CD4-positive, alpha-beta memory T cell (primary cell): Measurements from ENCODE around the gene ZDHHC8. TPM values are rescaled to one million over a fixed set of nuclear protein-coding genes. Genes with fewer than 3 reads are reported as not detected.
A peak's percentile ranks its signal among the peaks of the same experiment; 100 is the strongest.

Experiments
- CTCF ChIA-PET: fragments of 350-600 bp; sonication (Branson Sonifier 250); formaldehyde crosslinking; loops from one replicate; lab custom pipeline; 2021; ENCODE audit warnings: inconsistent platforms; ENCODE audit not compliant: partially characterized antibody; lab: Charles Lee
- POLR2A ChIA-PET: fragments of 350-600 bp; sonication (Branson Sonifier 250); formaldehyde crosslinking; loops from one replicate; lab custom pipeline; 2021; ENCODE audit not compliant: partially characterized antibody; lab: Charles Lee
- DNase-seq, 5 donors: peaks; one replicate each; pipeline versions ENCODE4 v3.0.0 to v3.0.0-alpha.2; 2020 to 2022; ENCODE audit warnings: mixed read lengths in 1 of 5
- H3K27ac ChIP-seq: one replicate; pipeline ENCODE4 v1.7.0; 2013; ENCODE audit warnings: low read depth, low read length
- H3K27me3 ChIP-seq: 2 replicates; pipeline ENCODE4 v1.7.0; 2013; ENCODE audit warnings: mild to moderate bottlenecking, low read length, moderate library complexity; ENCODE audit not compliant: insufficient read depth
- H3K36me3 ChIP-seq: 2 replicates; pipeline ENCODE4 v1.7.0; 2013; ENCODE audit warnings: mild to moderate bottlenecking, low read length, moderate library complexity; ENCODE audit not compliant: insufficient read depth
- H3K4me1 ChIP-seq: 2 replicates; pipeline ENCODE4 v1.7.0; 2013; ENCODE audit warnings: mild to moderate bottlenecking, low read length, moderate library complexity; ENCODE audit not compliant: insufficient read depth
- H3K4me3 ChIP-seq, 2 donors: one replicate each; pipeline ENCODE4 v1.7.0; 2013; ENCODE audit warnings: low read length in 2 of 2, mild to moderate bottlenecking in 1 of 2
- H3K9me3 ChIP-seq, 2 donors: one replicate each; pipeline ENCODE4 v1.7.0; 2013; ENCODE audit warnings: low read length in 2 of 2, control low read depth in 1 of 2; ENCODE audit not compliant: control insufficient read depth in 1 of 2
- H3K27ac Mint-ChIP-seq, 7 donors: one replicate each; pipeline ENCODE4 v1.8.0; 2020 to 2021; ENCODE audit warnings: mixed read lengths in 7 of 7, mild to moderate bottlenecking in 6 of 7, inconsistent platforms in 3 of 7, moderate library complexity in 3 of 7
- H3K27me3 Mint-ChIP-seq, 2 donors: one replicate each; pipeline ENCODE4 v1.8.0; 2020 to 2021; ENCODE audit warnings: mixed read lengths in 2 of 2
- H3K36me3 Mint-ChIP-seq, 2 donors: one replicate each; pipeline ENCODE4 v1.8.0; 2020 to 2021; ENCODE audit warnings: mixed read lengths in 2 of 2, inconsistent platforms in 1 of 2, mild to moderate bottlenecking in 1 of 2
- H3K4me1 Mint-ChIP-seq, 4 donors: one replicate each; pipeline ENCODE4 v1.8.0; 2020 to 2021; ENCODE audit warnings: mixed read lengths in 4 of 4, mild to moderate bottlenecking in 1 of 4
- H3K4me3 Mint-ChIP-seq, 8 donors: one replicate each; pipeline ENCODE4 v1.8.0; 2020 to 2021; ENCODE audit warnings: mixed read lengths in 8 of 8, mild to moderate bottlenecking in 7 of 8, moderate library complexity in 6 of 8, inconsistent platforms in 3 of 8
- H3K9me3 Mint-ChIP-seq, 8 donors: one replicate each; pipeline ENCODE4 v1.8.0; 2020 to 2021; ENCODE audit warnings: mixed read lengths in 8 of 8, mild to moderate bottlenecking in 5 of 8, inconsistent platforms in 3 of 8, moderate library complexity in 1 of 8
- intact Hi-C: fragments of 100-400 bp; cut with micrococcal nuclease; formaldehyde crosslinking; loops from one replicate; pipeline ENCODE4 v1.15.1; 2023
- polyA plus RNA-seq, 2 donors: library from polyadenylated mRNA; unstranded; fragments of 300-500 nt; fragmentation: Illumina TruSeq; gene quantifications; one replicate each; pipeline ENCODE4 v1.2.3, GENCODE V29; 2021
- total RNA-seq, 2 experiments: library from RNA; stranded (reverse); gene quantifications; one replicate each; pipeline ENCODE4 v1.2.3, GENCODE V29; 2021

ZDHHC8 gene
- total and polyA plus RNA-seq, 4 experiments from 2014 or later: 1.0 to 81.7 (median 43.5) TPM

GRCh38 chr22:20141186-20142077 is 9.8 kb downstream of the ZDHHC8 start:
- no peak for DNase-seq
- Histone ChIP-seq H3K36me3 (no peaks in the 10 kb centered on the region), H3K4me3 (no peak overlapping the region), H3K27ac (no peak overlapping the region), H3K4me1 (peaks cover 10% of the 10 kb centered on the region), H3K9me3 (no peaks in the 10 kb centered on the region), H3K27me3 (no peaks in the 10 kb centered on the region)
- POLR2A ChIA-PET: no interaction called here
- no peak overlapping the region for H3K4me3 Mint-ChIP-seq
- peaks cover 0 to 5% of the 10 kb centered on the region in 2 donors for H3K36me3 Mint-ChIP-seq
- H3K27ac Mint-ChIP-seq: peak overlapping the region in 1 of 7 donors; percentile 29
- H3K27me3 Mint-ChIP-seq: no peaks in the 10 kb centered on the region
- CTCF ChIA-PET: no interaction called here
- H3K9me3 Mint-ChIP-seq: no peaks in the 10 kb centered on the region
- H3K4me1 Mint-ChIP-seq: peaks cover 4 to 22% (median 8%) of the 10 kb centered on the region in 4 donors
- intact Hi-C loops: no loop called here

GRCh38 chr22:20142711-20143621 is 11.4 kb downstream of the ZDHHC8 start:
- Histone ChIP-seq H3K4me3 (no peak overlapping the region), H3K9me3 (no peaks in the 10 kb centered on the region), H3K27ac (no peak overlapping the region), H3K4me1 (no peaks in the 10 kb centered on the region), H3K36me3 (no peaks in the 10 kb centered on the region), H3K27me3 (no peaks in the 10 kb centered on the region)
- intact Hi-C loops: no loop called here
- no peaks in the 10 kb centered on the region for H3K27me3 Mint-ChIP-seq
- no peak overlapping the region for H3K4me3 Mint-ChIP-seq
- ChIA-PET CTCF (no interaction called here), POLR2A (no interaction called here)
- H3K27ac Mint-ChIP-seq: no peak overlapping the region
- H3K4me1 Mint-ChIP-seq: peaks cover 0 to 8% (median under 1%) of the 10 kb centered on the region in 4 donors
- no peaks in the 10 kb centered on the region for H3K9me3 Mint-ChIP-seq
- H3K36me3 Mint-ChIP-seq: peaks cover 0 to 5% of the 10 kb centered on the region in 2 donors
- no peak for DNase-seq

GRCh38 chr22:20143883-20144665 is 12.5 kb downstream of the ZDHHC8 start:
- intact Hi-C loops: no loop called here
- no peak for DNase-seq
- Mint-ChIP-seq H3K27ac (peak overlapping the region in 1 of 7 donors; percentile 52), H3K36me3 (peaks cover 0 to 5% of the 10 kb centered on the region in 2 donors), H3K9me3 (no peaks in the 10 kb centered on the region), H3K4me1 (peaks cover 0 to 3% (median 0%) of the 10 kb centered on the region in 4 donors), H3K27me3 (no peaks in the 10 kb centered on the region), H3K4me3 (no peak overlapping the region)
- H3K4me3 ChIP-seq: no peak overlapping the region
- H3K36me3 ChIP-seq: no peaks in the 10 kb centered on the region
- POLR2A ChIA-PET: no interaction called here
- CTCF ChIA-PET: no interaction called here
- H3K9me3 ChIP-seq: no peaks in the 10 kb centered on the region
- H3K4me1 ChIP-seq: no peaks in the 10 kb centered on the region
- H3K27ac ChIP-seq: no peak overlapping the region
- no peaks in the 10 kb centered on the region for H3K27me3 ChIP-seq

- no peaks in the 10 kb centered on the region for H3K4me1 ChIP-seq
- H3K27me3 ChIP-seq: no peaks in the 10 kb centered on the region
- H3K36me3 ChIP-seq: no peaks in the 10 kb centered on the region
- no peaks in the 10 kb centered on the region for H3K9me3 ChIP-seq
- no peak overlapping the region for H3K4me3 ChIP-seq
- ChIA-PET CTCF (no interaction called here), POLR2A (no interaction called here)
- Mint-ChIP-seq H3K27me3 (no peaks in the 10 kb centered on the region), H3K27ac (no peak overlapping the region), H3K4me1 (no peaks in the 10 kb centered on the region), H3K9me3 (no peaks in the 10 kb centered on the region), H3K36me3 (peaks cover 0 to 3% of the 10 kb centered on the region in 2 donors), H3K4me3 (no peak overlapping the region)
- H3K27ac ChIP-seq: no peak overlapping the region
- intact Hi-C loops: no loop called here
- no peak for DNase-seq
Observed at GRCh38 chr22:20145206-20145831, 13.7 kb downstream of the ZDHHC8 start.

GRCh38 chr22:20145832-20146223 is 14.2 kb downstream of the ZDHHC8 start:
- H3K4me1 Mint-ChIP-seq: no peaks in the 10 kb centered on the region
- no peak overlapping the region for H3K4me3 ChIP-seq
- no peaks in the 10 kb centered on the region for H3K36me3 ChIP-seq
- intact Hi-C loops: no loop called here
- POLR2A ChIA-PET: no interaction called here
- H3K27ac ChIP-seq: no peak overlapping the region
- CTCF ChIA-PET: no interaction called here
- no peaks in the 10 kb centered on the region for H3K4me1 ChIP-seq
- no peak overlapping the region for H3K27ac Mint-ChIP-seq
- no peak for DNase-seq
- no peaks in the 10 kb centered on the region for H3K27me3 ChIP-seq
- H3K9me3 ChIP-seq: no peaks in the 10 kb centered on the region
- no peaks in the 10 kb centered on the region for H3K9me3 Mint-ChIP-seq
- H3K27me3 Mint-ChIP-seq: no peaks in the 10 kb centered on the region
- H3K36me3 Mint-ChIP-seq: peaks cover 0 to 3% of the 10 kb centered on the region in 2 donors
- no peak overlapping the region for H3K4me3 Mint-ChIP-seq

GRCh38 chr22:20146777-20147176 is 15.2 kb downstream of the ZDHHC8 start:
- CTCF ChIA-PET: no interaction called here
- Mint-ChIP-seq H3K36me3 (peaks cover 0 to 3% of the 10 kb centered on the region in 2 donors), H3K9me3 (no peaks in the 10 kb centered on the region), H3K27ac (no peak overlapping the region), H3K4me3 (no peak overlapping the region), H3K27me3 (no peaks in the 10 kb centered on the region), H3K4me1 (no peaks in the 10 kb centered on the region)
- no peak for DNase-seq
- no peaks in the 10 kb centered on the region for H3K9me3 ChIP-seq
- intact Hi-C loops: no loop called here
- H3K36me3 ChIP-seq: no peaks in the 10 kb centered on the region
- no peak overlapping the region for H3K27ac ChIP-seq
- no peaks in the 10 kb centered on the region for H3K27me3 ChIP-seq
- H3K4me3 ChIP-seq: no peak overlapping the region
- H3K4me1 ChIP-seq: no peaks in the 10 kb centered on the region
- POLR2A ChIA-PET: no interaction called here
